Stimulated activated CD8-positive, alpha-beta memory T cell treated with anti-CD3 and anti-CD28 coated beads, Interleukin-4, amount 100 ng/mL, for 1 hour (primary cell): ENCODE results near the gene GABRR3.
A peak's percentile ranks its signal among the peaks of the same experiment; 100 is the strongest.

Experiments used
- DNase-seq, 2 donors: peaks; one replicate each; pipeline ENCODE4 v3.0.0-alpha.2; 2020; ENCODE audit warnings: low read depth in 2 of 2, low spot score in 1 of 2

Gene GABRR3

GRCh38 chr3:98035208-98035607, at the start of gene GABRR3:
GABRR3 (minus strand) TSS chr3:98035315; CDS start chr3:98034987, 328 bp downstream.
- no peak for DNase-seq

- no peak for DNase-seq
Observed at GRCh38 chr3:98073486-98073885, 38.4 kb upstream of the GABRR3 start.

- DNase-seq: no peak
Observed at GRCh38 chr3:98070840-98071239, 35.7 kb upstream of the GABRR3 start.

GRCh38 chr3:98068824-98069223, 33.7 kb upstream of the GABRR3 start:
- no peak for DNase-seq

- no peak for DNase-seq
Observed at GRCh38 chr3:98058244-98058960, 23.3 kb upstream of the GABRR3 start.

GRCh38 chr3:98057631-98058030, 22.5 kb upstream of the GABRR3 start:
- DNase-seq: no peak

- DNase-seq: no peak
Observed at GRCh38 chr3:98056035-98056434, 20.9 kb upstream of the GABRR3 start.

GRCh38 chr3:98049271-98049670, 14.2 kb upstream of the GABRR3 start:
- DNase-seq: no peak

- DNase-seq: no peak
Observed at GRCh38 chr3:98048586-98048985, 13.5 kb upstream of the GABRR3 start.

- DNase-seq: no peak
Observed at GRCh38 chr3:98041350-98041749, 6.2 kb upstream of the GABRR3 start.

- DNase-seq: peak; percentile 14 to 44
Observed at GRCh38 chr3:98039322-98040024, 4.4 kb upstream of the GABRR3 start.

- DNase-seq: no peak
Observed at GRCh38 chr3:98038876-98039275, 3.8 kb upstream of the GABRR3 start.

GRCh38 chr3:98038286-98038685, 3.2 kb upstream of the GABRR3 start:
- DNase-seq: no peak

- DNase-seq: no peak
Observed at GRCh38 chr3:98034486-98034885, 629 bp downstream of the GABRR3 start.

GRCh38 chr3:98034036-98034435, 1.1 kb downstream of the GABRR3 start:
- no peak for DNase-seq

- DNase-seq: no peak
Observed at GRCh38 chr3:98032904-98033303, 2.2 kb downstream of the GABRR3 start.

- DNase-seq: no peak
Observed at GRCh38 chr3:98032265-98032664, 2.9 kb downstream of the GABRR3 start.

GRCh38 chr3:98029083-98029482, 6.0 kb downstream of the GABRR3 start:
- no peak for DNase-seq

GRCh38 chr3:98027085-98027446, 8.0 kb downstream of the GABRR3 start:
- DNase-seq: no peak

- no peak for DNase-seq
Observed at GRCh38 chr3:98026425-98027084, 8.6 kb downstream of the GABRR3 start.

- DNase-seq: no peak
Observed at GRCh38 chr3:98025392-98025945, 9.6 kb downstream of the GABRR3 start.
